RPMI7951 (cell line): ENCODE results near the gene FLYWCH2. TPM values are rescaled to one million over a fixed set of nuclear protein-coding genes. Genes with fewer than 3 reads are reported as not detected.

Source experiments
- DNase-seq: peaks from one replicate; pipeline ENCODE4 v3.0.0-alpha.2; 2012; ENCODE audit warnings: low read depth
- total RNA-seq: library from RNA; depleted of rRNA; stranded (reverse); fragments of >200 nt; shearing (Covaris generic); gene quantifications from 2 replicates; pipeline ENCODE4 v1.2.3, GENCODE V29; 2014

Gene FLYWCH2
- total RNA-seq, 1 experiment from 2014 or later, result 70.4 TPM

DNA sequence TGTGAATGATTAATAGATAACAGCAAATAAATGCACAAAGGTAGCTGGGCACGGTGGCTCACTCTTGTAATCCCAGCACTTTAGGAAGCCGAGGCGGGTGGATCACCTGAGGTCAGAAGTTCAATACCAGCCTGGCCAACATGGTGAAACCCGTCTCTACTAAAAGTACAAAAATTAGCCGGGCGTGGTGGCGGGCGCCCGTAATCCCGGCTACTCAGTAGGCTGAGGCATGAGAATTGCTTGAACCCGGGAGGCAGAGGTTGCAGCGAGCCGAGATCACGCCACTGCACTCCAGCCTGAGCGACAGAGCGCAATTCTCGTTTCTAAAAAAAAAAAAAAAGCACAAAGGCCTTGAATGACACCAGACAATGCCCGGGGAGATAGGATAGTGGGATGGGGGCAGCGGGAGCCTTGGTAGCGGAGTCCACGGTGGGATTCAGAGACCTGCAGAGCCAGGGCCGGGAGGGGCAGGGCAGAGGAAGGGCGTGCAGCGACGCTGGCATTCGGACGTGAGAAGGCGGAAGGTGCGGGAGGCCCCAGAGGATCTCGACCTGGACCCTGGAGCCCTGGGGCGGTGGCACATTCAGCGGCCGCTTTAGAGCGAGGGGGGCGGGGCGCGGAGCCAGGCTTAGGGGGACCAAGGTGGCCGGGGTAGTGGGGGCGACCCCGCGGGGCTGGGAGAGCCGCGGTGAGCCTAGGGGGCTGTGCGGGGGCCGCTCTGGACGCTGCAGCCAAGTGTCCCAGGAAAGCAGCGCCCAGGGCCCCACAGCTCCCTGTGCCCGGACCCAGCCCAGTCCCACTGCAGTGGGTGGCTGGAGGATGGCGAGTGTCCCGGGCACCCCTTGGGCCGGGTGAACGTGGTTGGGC lies 999 bp upstream of the FLYWCH2 start:
- DNase-seq, result peak; percentile 41

DNA sequence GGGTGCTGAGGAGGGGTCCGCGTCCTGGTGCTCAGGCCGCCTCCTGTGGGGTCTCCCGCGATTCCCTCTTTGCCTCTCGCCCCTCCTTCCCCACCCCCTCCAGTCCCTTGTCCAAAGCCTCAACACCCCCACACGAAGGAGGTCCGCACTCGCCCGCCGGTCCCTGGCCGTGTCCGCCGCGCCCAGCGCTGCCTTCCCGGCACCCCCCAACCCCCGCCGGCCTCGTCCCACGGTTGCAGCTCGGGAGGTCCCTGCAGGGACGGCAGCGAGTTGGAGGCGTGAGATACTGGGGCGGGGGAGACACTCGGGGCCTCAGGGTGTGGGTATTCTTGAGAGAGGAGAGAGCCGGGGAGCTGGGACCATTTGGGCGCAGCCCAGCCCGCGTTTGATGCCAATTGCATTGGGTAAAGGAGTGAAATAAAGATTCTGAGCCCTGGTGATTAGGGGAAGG lies 468 bp downstream of the FLYWCH2 start:
- DNase-seq, result peak; percentile 14

DNA sequence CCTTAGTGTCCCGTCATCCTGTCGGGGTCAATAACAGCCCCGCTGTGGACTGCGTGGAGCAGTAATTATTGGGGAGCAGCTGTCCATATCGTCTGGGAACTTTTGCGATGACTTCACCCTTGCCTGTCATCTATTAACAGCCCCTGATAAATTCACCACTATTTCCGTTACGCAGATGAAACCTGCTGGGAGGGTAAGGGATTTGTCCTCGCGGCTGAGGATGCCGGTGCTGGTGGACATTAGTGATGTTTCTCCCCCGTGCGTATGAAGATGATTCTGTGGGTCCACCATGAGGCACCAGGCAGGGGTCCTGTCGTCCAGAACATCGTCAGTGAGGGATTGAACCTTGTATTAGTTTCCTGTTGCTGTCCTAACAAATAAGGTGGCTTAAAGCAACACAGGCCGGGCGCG lies 1.0 kb downstream of the FLYWCH2 start:
- no peak for DNase-seq

DNA sequence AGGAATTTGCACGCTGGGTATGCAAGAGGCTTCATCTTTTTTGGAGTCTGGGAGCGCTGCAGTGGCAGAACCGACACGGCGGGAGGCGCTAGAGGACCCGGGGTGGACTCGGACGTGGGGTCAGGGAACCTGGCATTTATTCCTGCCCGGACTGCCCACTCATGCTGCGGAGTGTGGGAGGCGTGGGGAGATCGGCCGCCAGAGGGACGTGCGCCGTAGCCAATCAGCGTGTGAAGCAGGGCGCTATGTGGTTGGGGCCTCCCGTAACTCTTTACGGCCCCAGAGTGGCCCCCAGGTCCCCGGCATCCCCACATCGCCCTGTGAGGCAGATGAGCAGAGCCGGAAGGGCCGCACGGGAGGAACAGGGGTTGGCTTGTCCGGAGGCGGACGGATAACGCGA lies 11.2 kb downstream of the FLYWCH2 start:
- no peak for DNase-seq

DNA sequence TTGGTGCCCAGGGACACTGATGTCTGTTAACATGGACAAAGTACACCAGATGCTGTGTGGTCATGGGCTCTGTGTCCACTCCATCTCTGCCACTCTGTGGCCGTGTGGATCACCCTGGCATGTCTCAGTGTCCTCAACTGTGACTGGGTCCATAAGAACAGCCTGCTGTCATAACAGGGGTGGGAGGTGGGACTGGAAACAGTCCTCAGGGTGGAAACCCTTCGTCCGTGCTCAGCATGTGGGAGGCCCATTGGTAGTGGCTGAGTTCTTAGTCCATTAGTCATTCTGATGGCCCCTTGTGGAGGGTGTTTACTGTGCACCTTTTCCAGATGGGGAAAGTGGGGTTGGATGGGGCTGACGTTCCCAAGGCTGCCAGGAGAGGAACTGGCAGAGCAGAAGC lies 12.8 kb downstream of the FLYWCH2 start:
- peak; percentile 68 for DNase-seq

DNA sequence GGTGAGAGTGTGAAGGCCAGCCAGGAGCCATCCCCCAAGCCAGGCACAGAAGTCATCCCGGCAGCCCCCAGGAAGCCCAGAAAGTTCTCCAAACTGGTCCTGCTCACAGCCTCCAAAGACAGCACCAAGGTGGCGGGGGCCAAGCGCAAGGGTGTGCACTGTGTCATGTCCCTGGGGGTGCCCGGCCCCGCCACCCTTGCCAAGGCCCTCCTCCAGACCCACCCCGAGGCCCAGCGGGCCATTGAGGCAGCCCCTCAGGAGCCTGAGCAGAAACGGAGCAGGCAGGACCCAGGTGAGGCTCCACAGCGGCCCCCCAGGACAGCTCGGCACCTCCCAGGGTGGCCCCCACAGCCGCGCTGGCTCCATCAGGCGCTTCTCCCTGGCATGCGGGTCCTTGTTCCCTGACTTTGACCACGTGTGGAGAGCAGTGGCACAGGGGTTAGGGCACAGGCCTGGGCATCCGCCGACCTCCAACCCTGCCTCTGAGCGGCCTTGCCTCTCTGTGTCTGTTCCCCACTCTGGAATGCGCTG lies 13.5 kb downstream of the FLYWCH2 start:
- DNase-seq, result no peak

DNA sequence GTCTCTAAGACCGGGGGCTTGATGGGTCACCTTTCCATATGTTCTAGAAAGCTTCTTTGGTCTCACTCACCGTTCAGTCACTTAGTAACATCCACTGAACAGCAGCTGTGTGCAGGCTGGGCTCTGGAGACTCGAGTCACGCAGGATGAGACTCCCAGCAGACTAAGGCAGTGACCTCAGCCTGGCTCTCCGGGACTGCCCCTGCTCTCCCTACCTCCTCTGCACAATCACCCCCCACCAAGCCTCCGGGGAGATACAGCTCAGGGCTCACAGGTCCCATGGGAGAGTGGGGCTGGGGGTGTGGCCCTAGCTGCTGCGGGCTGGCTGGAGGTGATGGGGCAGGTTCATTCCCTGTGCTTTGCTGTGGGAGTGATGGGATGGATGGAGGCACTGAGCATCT lies 14.1 kb downstream of the FLYWCH2 start:
- no peak for DNase-seq

DNA sequence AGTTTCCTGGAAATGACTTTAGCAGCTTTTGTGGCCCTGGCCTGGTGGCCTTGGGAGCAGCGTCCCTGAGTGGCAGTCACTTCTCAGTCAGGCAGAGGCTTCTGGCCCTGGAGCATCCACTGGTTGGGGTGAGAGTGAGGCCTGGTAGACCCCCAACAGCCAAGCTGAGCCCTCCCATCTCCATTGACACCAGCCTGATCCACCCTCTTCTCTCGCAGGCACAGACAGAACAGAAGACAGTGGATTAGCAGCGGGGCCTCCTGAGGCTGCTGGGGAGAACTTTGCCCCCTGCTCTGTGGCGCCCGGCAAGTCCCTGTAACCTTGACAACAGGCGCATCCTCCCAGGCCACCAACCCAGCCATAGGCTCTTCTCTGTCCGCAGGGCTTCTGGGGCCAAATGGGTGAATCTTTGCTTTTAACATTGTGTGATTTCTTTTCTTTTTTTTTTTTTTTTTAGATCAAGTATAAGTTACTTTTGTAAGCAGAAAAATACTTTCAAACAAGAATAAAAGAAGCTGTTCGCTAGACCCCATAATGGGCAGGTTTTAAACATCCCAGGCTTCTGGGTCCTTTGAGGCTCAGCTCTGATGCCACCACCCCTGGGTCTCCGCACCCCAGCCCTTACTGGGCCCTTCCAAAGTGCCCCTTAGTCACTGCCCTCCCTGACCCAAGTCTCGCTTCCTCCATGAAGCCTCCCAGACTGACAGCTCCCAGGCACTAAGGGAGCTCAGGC lies 16.0 kb downstream of the FLYWCH2 start:
- DNase-seq, result no peak

DNA sequence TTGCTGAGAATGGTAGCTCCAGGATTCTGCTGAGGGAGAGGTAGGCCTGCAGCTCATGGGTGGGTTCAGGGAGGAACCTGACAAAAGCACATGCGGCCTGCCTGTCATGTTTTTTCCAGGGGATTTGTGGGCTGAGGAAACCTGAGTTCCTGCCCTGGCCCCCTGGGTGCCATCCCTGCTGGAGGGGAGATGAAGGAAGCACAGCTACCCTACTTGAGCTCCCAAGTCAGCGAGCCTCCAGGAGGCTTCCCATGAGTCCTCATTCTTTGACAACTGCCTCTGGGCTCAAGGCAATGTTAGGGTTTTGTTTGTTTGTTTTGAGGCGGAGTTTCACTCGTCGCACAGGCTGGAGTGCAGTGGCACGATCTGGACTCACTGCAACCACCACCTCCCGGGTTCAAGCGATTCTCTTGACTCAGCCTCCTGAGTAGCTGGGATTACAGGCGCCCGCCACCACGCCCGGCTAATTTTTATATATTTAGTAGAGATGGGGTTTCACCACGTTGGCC lies 16.6 kb downstream of the FLYWCH2 start:
- DNase-seq, result no peak

DNA sequence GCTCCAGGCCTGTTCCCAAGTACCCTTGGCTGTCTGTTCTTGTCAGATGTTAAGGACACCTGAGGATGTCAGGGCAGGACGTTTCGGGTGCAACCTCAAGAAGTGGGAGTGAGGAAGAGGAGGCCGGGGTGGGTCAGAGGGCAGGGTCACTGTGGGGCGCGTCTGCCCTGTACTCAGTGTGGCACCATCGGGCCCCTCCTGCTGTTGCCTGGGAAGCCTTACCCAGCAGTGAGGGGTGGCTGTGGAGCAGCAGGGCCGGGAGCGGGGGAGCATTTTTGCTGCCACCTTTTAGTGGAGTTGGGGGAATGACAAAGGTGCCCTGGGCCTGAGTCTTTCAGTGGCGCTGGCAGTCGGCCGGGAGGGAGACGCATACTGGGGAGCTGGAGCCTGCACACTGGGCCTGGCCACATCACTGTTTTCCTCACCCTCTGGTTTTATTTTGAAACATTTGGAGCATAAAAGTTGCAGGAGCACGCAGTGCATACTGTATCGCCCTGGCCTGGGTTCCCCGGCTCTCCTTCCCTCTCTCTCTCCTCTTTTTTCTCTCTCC lies 17.6 kb downstream of the FLYWCH2 start:
- DNase-seq, result no peak

DNA sequence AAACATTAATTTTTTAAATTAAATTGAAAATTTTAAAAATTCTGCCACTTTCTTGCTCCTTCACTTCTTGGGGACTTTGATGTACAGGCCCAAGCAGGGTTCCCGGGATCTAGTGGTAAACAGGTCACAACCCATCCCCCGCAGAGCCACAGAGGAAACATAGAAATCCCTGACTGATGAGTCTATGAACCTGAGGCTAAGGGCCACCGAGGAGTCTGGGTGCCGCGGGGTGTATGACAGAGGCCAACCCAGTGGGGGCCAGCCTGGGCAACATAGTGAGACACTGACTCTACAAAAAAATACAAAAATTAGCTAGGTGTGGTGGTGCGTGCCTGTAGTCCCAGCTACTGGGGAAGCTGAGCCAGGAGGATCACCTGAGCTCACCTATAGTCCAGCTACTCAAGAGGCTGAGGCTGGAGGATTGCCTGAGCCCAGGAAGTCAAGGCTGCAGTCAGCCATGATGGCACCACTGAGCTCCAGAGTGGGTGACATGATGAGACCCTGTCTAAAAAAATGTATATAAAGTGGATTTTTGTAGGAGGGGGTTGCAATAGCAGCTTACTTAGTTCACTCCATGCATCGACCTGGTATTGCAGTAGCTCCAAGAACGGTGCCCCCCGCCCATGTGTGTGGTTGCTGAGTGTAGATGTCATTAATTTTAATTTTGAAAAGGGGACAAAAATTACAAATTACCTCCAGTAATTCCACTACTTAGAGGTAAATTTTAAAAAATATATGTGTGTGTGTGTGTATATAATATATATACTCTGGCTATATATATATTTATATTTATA lies 19.5 kb downstream of the FLYWCH2 start:
- no peak for DNase-seq

DNA sequence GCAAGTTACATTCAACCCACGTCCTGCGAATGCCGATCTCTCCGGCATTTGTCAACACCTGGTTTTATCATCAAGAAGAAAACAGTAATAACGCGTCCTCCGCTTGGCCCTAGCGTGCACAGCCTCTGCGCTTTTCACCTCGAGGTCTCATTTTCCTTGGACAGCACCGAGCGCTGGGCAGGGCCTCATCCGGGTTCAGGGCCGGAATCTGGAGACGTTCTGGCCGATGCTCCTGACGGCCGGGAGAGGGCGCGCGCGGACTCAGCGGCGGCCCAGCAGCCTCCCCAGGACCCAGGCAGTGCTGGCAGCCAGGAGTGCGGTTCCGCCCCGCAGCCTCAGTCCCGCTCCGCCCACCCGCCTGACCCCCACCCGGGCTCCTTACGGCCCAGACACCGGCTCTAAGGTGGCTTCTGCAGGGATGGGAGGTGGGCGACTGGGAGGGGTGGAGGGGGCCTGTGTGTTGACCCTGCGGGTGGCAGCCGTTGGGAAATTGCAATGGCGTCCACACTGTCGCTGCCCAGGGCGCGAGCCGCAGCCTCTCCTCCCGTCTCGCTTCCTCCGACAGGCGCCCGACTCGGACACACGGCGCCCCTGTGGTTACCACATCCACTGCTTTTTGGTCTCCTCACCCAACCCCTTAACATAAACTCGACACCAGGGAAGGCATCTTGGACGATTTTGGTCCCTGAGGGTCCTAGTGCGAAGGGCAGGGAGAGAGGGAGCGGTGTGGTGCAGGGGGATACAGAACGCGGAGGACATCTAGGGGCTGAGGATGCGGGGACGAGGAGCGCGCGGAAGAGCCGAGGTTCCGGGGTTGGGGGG lies 21.3 kb downstream of the FLYWCH2 start:
- peak; percentile 79 for DNase-seq

DNA sequence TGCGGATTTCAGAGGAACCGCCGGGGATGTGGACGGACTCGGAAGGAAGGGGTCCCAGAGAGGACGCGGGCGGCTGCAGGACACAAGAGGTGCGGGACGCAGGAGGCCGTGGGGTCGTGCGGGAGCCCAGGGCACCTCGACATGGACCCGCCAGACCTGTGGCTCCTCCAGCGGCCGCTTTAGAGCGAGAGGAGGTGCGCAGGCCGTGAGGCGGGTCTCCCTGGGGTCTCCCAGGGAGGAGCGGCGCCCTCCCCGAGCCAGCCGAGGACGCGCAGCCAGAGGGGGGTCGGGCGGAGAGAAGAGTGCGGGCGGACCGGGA lies 21.9 kb downstream of the FLYWCH2 start:
- DNase-seq, result no peak

DNA sequence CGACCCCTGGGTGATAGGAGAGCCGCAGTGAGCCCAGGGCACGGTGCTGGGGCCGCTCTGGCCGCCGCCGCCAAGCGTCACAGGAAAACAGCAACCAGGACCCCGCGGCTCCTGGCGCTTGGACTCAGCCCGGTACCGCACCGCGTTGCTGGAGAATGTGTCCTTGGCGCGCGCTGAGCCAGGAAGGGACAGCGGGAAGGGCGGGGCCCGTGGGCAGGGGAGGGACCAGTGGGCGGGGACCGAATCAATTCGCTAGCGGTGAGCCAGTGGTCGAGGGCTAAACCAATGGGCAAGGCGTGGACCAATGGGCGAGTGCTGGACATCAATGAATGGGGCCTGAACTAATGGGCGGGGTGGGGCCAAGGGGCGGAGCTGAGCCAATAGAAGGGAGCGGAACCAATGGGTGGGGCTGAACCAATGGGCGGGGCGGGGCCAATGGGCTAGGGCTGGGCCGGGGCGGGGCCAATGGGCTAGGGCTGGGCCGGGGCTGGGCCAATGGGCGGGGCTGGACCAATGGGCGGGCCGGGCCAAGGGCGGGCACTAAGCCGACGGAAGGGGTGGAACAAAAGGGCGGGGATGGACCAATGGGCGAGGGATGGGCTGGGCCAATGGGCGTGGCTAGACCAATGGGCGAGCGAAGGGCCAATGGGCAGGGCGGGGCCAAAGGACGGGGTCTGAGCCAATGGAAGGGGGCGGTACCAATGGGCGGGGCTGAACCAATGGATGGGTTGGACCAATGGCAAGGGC lies 22.4 kb downstream of the FLYWCH2 start:
- DNase-seq, result peak; percentile 98

DNA sequence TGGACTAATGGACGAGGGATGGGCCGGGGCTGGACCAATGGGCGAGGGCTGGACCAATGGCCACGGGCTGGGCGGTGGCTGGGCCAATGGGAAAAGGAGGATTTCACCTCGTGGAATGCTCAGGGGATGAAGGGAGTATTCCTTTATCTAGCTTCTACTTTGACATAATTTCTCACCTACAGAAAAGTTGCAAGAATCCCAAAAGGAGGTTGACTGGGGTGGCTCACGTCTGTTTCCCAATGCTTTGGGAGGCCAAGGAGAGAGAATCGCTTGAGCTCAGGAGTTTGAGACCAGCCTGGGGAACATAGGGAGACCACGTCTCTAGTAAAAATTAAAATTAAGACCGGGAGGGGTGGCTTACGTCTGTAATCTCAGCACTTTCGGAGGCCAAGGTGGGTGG lies 23.0 kb downstream of the FLYWCH2 start:
- DNase-seq, result no peak

DNA sequence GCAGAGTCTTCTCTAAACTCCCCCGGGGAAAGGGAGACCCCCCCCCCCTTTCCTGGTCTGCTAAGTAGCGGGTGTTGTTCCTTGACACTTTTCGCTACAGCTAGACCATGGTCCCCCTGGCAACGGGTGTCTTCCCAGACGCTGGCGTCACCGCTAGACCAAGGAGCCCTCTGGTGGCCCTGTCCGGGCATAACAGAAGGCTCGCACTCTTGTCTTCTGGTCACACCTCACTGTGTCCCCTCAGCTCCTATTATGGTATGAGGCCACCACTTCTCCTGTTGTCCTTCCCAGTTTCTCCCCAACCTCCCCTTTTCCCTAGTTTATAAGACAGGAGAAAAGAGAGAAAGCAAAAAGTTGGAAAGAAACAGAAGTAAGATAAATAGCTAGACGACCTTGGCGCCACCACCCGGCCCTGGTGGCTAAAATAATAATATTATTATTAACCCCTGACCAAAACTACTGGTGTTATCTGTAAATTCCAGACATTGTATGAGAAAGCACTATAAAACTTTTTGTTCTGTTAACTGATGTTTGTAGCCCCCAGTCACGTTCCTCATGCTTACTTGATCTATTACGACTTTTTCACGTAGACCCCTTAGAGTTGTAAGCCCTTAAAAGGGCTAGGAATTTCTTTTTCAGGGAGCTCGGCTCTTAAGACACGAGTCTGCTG lies 24.2 kb downstream of the FLYWCH2 start:
- peak; percentile 53 for DNase-seq

DNA sequence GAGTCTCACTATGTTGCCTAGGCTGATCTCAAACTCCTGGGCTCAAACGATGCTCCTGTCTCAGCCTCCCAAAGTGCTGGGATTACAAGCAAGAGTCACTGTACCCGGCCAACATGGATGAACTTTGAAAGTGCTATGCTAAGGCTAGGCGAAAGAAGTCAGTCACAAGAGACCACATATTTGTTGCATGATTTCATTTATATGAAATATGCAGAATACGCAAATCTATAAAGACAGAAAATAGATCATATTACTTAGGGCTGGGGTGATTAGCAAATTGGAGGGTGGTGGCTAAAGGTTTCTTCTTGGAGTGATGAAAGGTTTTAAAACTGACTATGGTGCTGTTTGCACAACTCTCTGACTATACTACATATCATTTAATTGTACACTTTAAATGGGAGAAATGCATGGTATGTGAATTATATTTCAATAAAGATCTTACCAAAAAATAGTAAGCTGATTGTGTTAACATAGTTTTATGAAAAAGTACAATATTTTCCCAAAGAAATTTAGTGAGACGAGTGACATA lies 27.5 kb downstream of the FLYWCH2 start:
- DNase-seq, result no peak

DNA sequence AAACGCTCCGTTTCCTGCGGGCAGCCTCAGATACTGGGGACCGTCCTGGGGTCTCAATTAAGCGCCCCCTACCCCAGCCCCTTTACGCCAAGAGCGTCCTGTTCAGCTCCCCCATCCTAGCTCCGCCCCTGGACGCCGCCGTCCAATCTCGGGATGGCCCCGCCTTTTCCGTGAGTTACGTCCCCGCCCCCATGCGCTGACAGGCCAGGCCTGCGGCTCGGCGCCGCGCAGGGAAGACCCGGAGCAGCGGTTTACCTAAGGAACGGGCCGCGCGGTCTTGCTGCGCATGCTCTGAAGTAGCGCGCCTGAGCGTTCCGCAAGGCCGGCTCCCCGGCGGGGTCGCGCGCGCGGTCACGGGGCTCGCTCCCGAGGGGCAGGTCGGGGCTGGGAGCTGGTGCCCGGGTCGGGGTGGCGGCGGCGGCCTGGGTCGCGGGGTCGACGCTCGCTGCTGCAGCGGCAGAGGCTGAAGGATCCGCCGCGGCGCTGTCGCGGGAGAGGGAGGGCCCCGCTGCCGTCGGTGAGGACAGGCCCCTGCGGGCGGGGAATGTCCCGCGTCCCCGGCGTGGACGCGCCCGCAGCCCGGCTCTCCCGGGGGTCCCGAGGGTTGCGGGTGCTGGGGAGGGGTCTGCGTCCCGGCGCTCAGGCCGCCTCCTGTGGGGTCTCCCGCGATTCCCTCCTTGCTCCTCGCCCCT lies 28.8 kb downstream of the FLYWCH2 start, which contains the start of gene FLYWCH1:
Gene FLYWCH1, plus strand, starts transcription at position 294 of the 692 bp plus-strand sequence. CDS start 17,755 bp downstream, outside the sequence.
- peak; percentile 93 for DNase-seq
